Heart right ventricle (tissue), 16 donors: ENCODE data around the gene IL1RAPL1. TPM values are rescaled to one million over a fixed set of nuclear protein-coding genes. Genes with fewer than 3 reads are reported as not detected.

Experiments
- ATAC-seq, 8 donors: fragments of 200-7000 bp; cut with Tn5 transposase; one replicate each; pipeline ENCODE4 v1.9.1; 2020; ENCODE audit warnings: mild to moderate bottlenecking in 8 of 8, moderate library complexity in 8 of 8, moderate number of reproducible peaks in 1 of 8
- DNase-seq, 2 donors: peaks; one replicate each; pipeline ENCODE4 v3.0.0-alpha.2; 2020
- H3K27ac ChIP-seq, 10 donors: fragments of 200-600 bp; sonication (generic) in 2 of 10; one replicate each; pipeline versions ENCODE4 v1.5.0 to v1.8.0; 2020 to 2022; ENCODE audit warnings: mild to moderate bottlenecking in 3 of 10
- H3K27me3 ChIP-seq, 7 donors: fragments of 200-600 bp; one replicate each; pipeline ENCODE4 v1.8.0; 2021 to 2022; ENCODE audit warnings: mild to moderate bottlenecking in 2 of 7
- H3K36me3 ChIP-seq, 9 donors: fragments of 200-600 bp; sonication (generic) in 1 of 9; one replicate each; pipeline versions ENCODE4 v1.5.0 to v1.8.0; 2020 to 2022; ENCODE audit warnings: mild to moderate bottlenecking in 2 of 9
- H3K4me1 ChIP-seq, 9 donors: fragments of 200-600 bp; sonication (generic) in 1 of 9; one replicate each; pipeline versions ENCODE4 v1.5.0 to v1.8.0; 2020 to 2022; ENCODE audit warnings: mild to moderate bottlenecking in 4 of 9
- H3K4me3 ChIP-seq, 10 donors: fragments of 200-600 bp; sonication (generic) in 2 of 10; one replicate each; pipeline versions ENCODE4 v1.5.0 to v1.8.0; 2020 to 2022; ENCODE audit warnings: mild to moderate bottlenecking in 7 of 10, moderate library complexity in 2 of 10
- H3K9me3 ChIP-seq, 11 donors: fragments of 200-600 bp in 10 of 11; sonication (generic) in 2 of 11; one replicate each; pipeline versions ENCODE4 v1.5.0 to v1.8.0; 2013 to 2022; ENCODE audit warnings: mild to moderate bottlenecking in 2 of 11, control low read depth in 1 of 11, moderate library complexity in 1 of 11
- WGBS, 2 donors: extraction: QIAGEN DNeasy Blood & Tissue Kit; methylation state at CpG; one replicate each; pipeline ENCODE4 v1.1.7; 2013; ENCODE audit warnings: inconsistent platforms in 1 of 2; 5-methylcytosine and 5-hydroxymethylcytosine counted together
- intact Hi-C, 10 donors: fragments of 100-400 bp; cut with DNase I; formaldehyde crosslinking; loops; one replicate each; pipeline versions ENCODE4 v1.11.1 to v1.14.2; 2022
- polyA plus RNA-seq, 2 donors: library from polyadenylated mRNA; stranded (reverse); fragments of 200-250 nt; gene quantifications; one replicate each; pipeline ENCODE4 v1.2.3, GENCODE V29; 2013
- total RNA-seq, 10 donors: library from RNA; stranded (reverse); fragmentation: NEBNext Ultra II Directional in 3 of 10; extraction: Animal tissue kit (Norgen Biotek cat#: 25700) in 3 of 10; gene quantifications; one replicate each; pipeline versions ENCODE4 v1.2.1 to v1.2.4, GENCODE V29; 2021 to 2023
- TF ChIP-seq, protein P1 (sequence below), 9 donors: fragments of 200-600 bp; sonication (generic) in 2 of 9; IDR thresholded peaks; one replicate each; pipeline versions ENCODE4 v1.5.0 to v1.8.0; 2021 to 2022; ENCODE audit warnings: antibody characterized with exemption in 9 of 9, mild to moderate bottlenecking in 5 of 9, moderate library complexity in 1 of 9
- donor health status: Arrhythmogenic right ventricular cardiomyopathy.
- donor health status: ischemic (EF 13 %, LVEDD 7.1; RV severe dilation, severe dysfunction).
- donor health status: healthy with polysubstance abuse.
- donor health status: DM: no; HTN: yes; CAD: no.
- donor health status: DM: no; HTN: no; CAD: no.
- donor health status: ischemic (EF 25% LVEDD 6.9; RV normal size, moderate dysfunction).
- donor health status: ischemic (EF 25% LVEDD 5.7; RV mildly dilated, moderate dysfunction).
- donor health status: healthy.
- donor health status: DM: yes; HTN: yes; CAD: no.
- donor health status: Ischemic cardiomyopathy.
- donor health status: ischemic (EF 35%, LVEDD 5.7; RV mildly dilated, moderate dysfunction).
- donor health status: nonischemic (EF 11% LVEDD 7.7; RV severe dilation, severe dysfunction).
- donor health status: DM: yes; HTN: yes; CAD: no.
- donor health status: PGD.
- donor health status: ischemic (EF 29% LVEDD 5.4; RV normal size, mild dysfunction).
- donor health status: nonischemic (EF 23%, LVEDD 6.1; RV moderate dilation, normal function).

Gene IL1RAPL1
- total and polyA plus RNA-seq, 12 donors: 0.13 to 6.3 (median 2.8) TPM

DNA sequence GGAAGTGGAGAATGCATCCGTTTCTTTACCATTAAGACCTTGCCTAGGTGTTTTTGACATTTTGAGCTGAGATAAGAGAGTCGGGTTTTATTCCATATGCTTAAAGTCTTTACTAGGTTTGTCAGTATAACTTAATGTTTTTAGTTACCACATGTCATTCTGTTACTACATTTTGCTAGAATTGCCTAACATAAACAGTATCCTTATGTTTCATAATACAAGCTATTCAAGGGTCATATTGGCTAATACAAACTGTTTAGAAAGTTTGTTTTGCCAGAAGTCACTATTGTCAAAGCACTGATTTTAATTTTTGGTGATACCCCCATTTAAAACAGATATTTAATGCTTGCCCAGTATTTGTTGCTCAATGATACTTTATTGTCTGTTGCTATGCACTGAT lies 1200.4 kb downstream of the IL1RAPL1 start:
- Histone ChIP-seq H3K36me3 (no peaks in the 10 kb centered on the region), H3K9me3 (no peaks in the 10 kb centered on the region), H3K4me1 (no peaks in the 10 kb centered on the region), H3K27ac (no peak overlapping the region), H3K4me3 (no peak overlapping the region), H3K27me3 (no peaks in the 10 kb centered on the region)
- intact Hi-C loops: no loop called here
- no peak for DNase-seq
- ATAC-seq: no peak
- TF ChIP-seq, protein P1, sequence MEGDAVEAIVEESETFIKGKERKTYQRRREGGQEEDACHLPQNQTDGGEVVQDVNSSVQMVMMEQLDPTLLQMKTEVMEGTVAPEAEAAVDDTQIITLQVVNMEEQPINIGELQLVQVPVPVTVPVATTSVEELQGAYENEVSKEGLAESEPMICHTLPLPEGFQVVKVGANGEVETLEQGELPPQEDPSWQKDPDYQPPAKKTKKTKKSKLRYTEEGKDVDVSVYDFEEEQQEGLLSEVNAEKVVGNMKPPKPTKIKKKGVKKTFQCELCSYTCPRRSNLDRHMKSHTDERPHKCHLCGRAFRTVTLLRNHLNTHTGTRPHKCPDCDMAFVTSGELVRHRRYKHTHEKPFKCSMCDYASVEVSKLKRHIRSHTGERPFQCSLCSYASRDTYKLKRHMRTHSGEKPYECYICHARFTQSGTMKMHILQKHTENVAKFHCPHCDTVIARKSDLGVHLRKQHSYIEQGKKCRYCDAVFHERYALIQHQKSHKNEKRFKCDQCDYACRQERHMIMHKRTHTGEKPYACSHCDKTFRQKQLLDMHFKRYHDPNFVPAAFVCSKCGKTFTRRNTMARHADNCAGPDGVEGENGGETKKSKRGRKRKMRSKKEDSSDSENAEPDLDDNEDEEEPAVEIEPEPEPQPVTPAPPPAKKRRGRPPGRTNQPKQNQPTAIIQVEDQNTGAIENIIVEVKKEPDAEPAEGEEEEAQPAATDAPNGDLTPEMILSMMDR (IDR thresholded peaks at IDR 0.05): no peak
- WGBS, 2 donors: 87 to 98% methylated on average over 2 of the region's 2 CpGs

DNA sequence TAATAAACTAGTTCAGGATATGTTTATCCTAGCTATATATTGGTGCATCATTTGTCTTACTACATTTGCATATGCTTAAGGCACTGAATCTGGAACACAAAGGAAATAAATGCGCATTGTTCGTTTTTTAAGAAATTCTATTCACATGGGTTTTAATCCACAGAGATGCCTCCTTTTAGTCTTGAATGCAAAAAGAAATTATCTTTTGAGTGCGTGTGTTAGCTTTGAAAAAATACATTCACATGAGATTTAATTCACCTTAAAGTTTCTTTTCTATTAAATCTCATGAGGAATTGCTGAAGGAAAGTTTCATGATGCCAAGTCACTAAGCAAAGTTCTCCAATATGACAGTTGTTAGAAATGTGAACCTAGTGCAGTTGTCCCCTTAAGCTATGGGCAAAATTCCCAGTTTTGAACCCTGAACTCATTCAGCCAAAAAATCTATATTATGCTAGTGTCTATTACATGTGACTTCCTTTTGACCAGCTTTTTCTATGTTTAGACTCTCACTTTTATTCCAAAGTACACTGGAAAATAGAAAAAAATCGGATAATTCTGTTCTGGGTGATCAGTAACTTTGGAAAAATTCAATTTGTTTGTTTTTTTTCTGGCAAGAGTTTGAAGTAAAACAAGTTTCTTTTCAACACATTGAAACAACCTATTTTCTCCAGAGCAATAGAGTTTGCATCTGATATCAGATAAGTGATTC lies 1201.9 kb downstream of the IL1RAPL1 start:
- H3K27me3 ChIP-seq: no peaks in the 10 kb centered on the region
- H3K27ac ChIP-seq: no peak overlapping the region
- intact Hi-C loops: no loop called here
- no peaks in the 10 kb centered on the region for H3K9me3 ChIP-seq
- no peak for DNase-seq
- H3K4me1 ChIP-seq: no peaks in the 10 kb centered on the region
- no peak overlapping the region for H3K4me3 ChIP-seq
- no peak for ATAC-seq
- TF ChIP-seq, protein P1 (IDR thresholded peaks at IDR 0.05): no peak
- WGBS, 2 donors: 87 to 88% methylated on average over 4 of the region's 4 CpGs
- H3K36me3 ChIP-seq: no peaks in the 10 kb centered on the region

DNA sequence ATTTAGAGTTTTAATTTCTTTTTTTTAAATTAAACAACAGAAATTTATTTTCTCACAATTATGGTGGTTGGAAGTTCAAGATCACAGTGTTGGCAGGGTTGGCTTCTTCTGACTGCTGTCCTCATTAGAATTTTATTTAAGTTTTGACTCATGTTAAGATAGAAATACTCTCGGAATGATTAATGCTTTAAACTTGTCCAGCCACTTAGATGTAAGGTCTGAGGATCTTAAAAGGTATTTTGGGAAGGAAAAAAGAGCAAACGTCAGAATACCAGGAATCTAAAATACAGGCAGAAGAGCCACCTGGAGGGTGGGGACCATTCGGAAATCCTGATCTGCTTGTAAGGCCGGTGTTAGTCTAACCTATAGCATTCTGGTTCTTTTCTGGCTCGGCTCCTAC lies 1205.1 kb downstream of the IL1RAPL1 start:
- Histone ChIP-seq H3K4me3 (no peak overlapping the region), H3K27ac (no peak overlapping the region), H3K9me3 (no peaks in the 10 kb centered on the region), H3K4me1 (no peaks in the 10 kb centered on the region), H3K36me3 (no peaks in the 10 kb centered on the region), H3K27me3 (no peaks in the 10 kb centered on the region)
- WGBS, 2 donors: 81 to 90% methylated on average over 5 of the region's 5 CpGs
- no peak for ATAC-seq
- TF ChIP-seq, protein P1 (IDR thresholded peaks at IDR 0.05): no peak
- DNase-seq: no peak
- intact Hi-C loops: no loop called here

DNA sequence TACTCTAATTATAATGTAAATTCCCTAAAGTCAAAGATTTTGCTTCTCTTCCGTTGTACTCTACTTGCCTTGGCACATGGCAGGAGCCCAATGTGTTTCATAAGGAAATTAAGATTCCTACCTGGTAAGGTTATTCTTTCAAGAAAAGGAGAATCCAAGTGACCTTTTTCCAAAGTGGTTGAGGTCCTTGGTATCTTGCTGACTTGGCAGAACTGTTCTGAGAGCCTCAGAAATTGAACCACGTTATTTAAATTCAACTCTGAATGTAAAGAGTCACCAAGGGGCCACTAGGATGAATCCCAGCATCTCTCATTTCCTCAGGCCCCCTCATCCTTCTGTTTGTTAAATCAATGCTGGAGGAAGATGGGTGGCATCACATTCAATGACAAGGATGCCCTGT lies 1209.9 kb downstream of the IL1RAPL1 start:
- intact Hi-C loops: no loop called here
- TF ChIP-seq, protein P1 (IDR thresholded peaks at IDR 0.05): no peak
- ATAC-seq (no peak), DNase-seq (no peak)
- H3K36me3 ChIP-seq: no peaks in the 10 kb centered on the region
- 80 to 89% methylated on average over 2 of the region's 2 CpGs for WGBS, 2 donors
- no peaks in the 10 kb centered on the region for H3K4me1 ChIP-seq
- no peak overlapping the region for H3K27ac ChIP-seq
- H3K9me3 ChIP-seq: no peaks in the 10 kb centered on the region
- H3K27me3 ChIP-seq: no peaks in the 10 kb centered on the region
- H3K4me3 ChIP-seq: no peak overlapping the region
